ENCODE results near the gene ALDH2.
"Not testable (repeated sequence)": the region's sequence is repeated elsewhere in the genome, so short reads cannot be mapped to it uniquely, and the experiment has no call there.

ALDH2 gene

DNA sequence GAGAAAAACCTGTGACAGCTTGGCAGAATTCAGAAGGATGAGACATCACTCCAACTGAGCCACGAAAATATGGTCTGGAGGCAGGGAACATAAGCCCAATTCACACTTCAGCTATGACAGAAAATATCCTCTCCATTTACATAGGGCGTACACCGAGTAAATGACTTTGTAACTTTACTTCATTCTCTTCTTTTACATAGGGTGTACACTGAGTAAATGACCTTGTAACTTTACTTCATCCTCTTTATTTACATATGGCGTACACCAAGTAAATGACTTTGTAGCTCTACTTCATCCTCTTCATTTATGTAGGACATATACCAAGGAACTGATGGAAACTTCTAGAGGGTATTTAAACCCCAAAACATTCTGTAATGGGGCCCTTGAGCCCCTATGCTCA, 61.2 kb downstream of the ALDH2 start:
- H3K4me1 ChIP-seq (ENCODE audit: control insufficient read depth, insufficient read depth, low read length): no peaks in the 10 kb centered on the region
- no peak overlapping the region for H3K9ac ChIP-seq (ENCODE audit: low read length)
- H3K27me3 ChIP-seq (ENCODE audit: control insufficient read depth, insufficient read depth, low read length): no peaks in the 10 kb centered on the region
- no peak overlapping the region for H3K27ac ChIP-seq (ENCODE audit: low read depth, low read length)
- H3K9me3 ChIP-seq (ENCODE audit: control insufficient read depth, insufficient read depth, low read depth, low read length): peaks cover 5% of the 10 kb centered on the region; the same call in 1 of the 2 replicates
- no peaks in the 10 kb centered on the region for H3K36me3 ChIP-seq (ENCODE audit: control insufficient read depth, insufficient read depth, low read length)
- H3K4me3 ChIP-seq (ENCODE audit: low read depth, low read length): no peak overlapping the region

DNA sequence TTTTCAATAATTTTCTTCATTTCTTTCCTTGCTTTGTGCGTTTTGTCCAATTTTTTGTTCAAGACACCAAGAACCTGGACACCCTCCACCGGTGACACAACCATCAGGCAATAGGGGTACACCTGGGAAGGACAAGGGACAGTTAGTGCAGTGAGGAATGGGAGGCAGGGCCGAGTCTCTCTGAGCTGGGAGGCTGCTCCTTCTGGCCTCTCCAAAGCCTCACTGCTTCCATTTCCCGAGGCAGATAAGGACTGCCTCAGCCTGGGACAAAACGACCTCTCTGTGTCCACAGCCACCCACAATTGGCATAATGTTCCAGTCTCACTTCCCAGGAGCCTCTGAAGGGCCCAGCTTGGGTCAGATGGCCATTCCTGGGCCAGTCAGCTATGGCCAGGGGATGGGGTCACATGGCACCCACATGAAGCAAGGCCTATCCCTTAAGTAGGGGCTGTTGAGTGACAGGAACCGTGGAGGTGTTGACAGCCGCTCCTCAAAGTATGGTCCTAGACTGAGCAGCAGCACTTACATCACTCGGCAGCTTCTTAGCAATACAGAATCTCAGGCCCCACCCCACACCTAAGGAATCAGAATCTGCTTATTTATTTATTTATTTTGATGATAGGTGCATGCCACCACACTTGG, 61.7 kb downstream of the ALDH2 start:
- no peaks in the 10 kb centered on the region for H3K36me3 ChIP-seq (ENCODE audit: control insufficient read depth, insufficient read depth, low read length)
- no peak overlapping the region for H3K27ac ChIP-seq (ENCODE audit: low read depth, low read length)
- no peaks in the 10 kb centered on the region for H3K4me1 ChIP-seq (ENCODE audit: control insufficient read depth, insufficient read depth, low read length)
- no peak overlapping the region for H3K4me3 ChIP-seq (ENCODE audit: low read depth, low read length)
- H3K9ac ChIP-seq (ENCODE audit: low read length): no peak overlapping the region
- H3K9me3 ChIP-seq (ENCODE audit: control insufficient read depth, insufficient read depth, low read depth, low read length): peaks cover 5% of the 10 kb centered on the region; the same call in 1 of the 2 replicates
- no peaks in the 10 kb centered on the region for H3K27me3 ChIP-seq (ENCODE audit: control insufficient read depth, insufficient read depth, low read length)

DNA sequence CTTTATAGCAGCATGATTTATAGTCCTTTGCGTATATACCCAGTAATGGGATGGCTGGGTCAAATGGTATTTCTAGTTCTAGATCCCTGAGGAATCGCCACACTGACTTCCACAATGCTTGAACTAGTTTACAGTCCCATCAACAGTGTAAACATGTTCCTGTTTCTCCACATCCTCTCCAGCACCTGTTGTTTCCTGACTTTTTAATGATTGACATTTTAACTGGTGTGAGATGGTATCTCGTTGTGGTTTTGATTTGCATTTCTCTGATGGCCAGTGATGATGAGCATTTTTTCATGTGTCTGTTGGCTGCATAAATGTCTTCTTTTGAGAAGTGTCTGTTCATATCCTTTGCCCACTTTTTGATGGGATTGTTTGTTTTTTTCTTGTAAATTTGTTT, 62.9 kb downstream of the ALDH2 start:
- not testable (repeated sequence) for H3K27me3 ChIP-seq (ENCODE audit: control insufficient read depth, insufficient read depth, low read length); H3K36me3 ChIP-seq (ENCODE audit: control insufficient read depth, insufficient read depth, low read length); H3K9ac ChIP-seq (ENCODE audit: low read length); H3K4me1 ChIP-seq (ENCODE audit: control insufficient read depth, insufficient read depth, low read length); H3K27ac ChIP-seq (ENCODE audit: low read depth, low read length); H3K9me3 ChIP-seq (ENCODE audit: control insufficient read depth, insufficient read depth, low read depth, low read length); H3K4me3 ChIP-seq (ENCODE audit: low read depth, low read length)

DNA sequence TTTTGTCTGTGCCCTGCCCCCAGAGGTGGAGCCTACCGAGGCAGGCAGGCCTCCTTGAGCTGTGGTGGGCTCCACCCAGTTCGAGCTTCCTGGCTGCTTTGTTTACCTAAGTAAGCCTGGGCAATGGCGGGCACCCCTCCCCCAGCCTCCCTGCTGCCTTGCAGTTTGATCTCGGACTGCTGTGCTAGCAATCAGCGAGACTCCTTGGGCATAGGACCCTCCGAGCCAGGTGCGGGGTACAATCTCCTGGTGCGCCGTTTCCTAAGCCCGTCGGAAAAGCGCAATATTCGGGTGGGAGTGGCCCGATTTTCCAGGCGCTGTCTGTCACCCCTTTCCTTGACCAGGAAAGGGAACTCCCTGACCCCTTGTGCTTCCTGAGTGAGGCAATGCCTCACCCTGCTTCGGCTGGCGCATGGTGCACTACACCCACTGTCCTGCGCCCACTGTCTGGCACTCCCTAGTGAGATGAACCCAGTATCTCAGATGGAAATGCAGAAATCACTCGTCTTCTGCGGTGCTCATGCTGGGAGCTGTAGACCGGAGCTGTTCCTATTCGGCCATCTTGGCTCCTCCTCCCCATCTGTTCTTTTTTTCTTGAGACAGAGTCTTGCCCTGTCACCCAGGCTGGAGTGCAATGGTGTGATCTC, 68.1 kb downstream of the ALDH2 start:
- H3K27ac ChIP-seq (ENCODE audit: low read depth, low read length): peak overlapping the region; percentile 60; the same call in 1 of the 2 replicates
- not testable (repeated sequence) for H3K9me3 ChIP-seq (ENCODE audit: control insufficient read depth, insufficient read depth, low read depth, low read length); H3K27me3 ChIP-seq (ENCODE audit: control insufficient read depth, insufficient read depth, low read length); H3K4me1 ChIP-seq (ENCODE audit: control insufficient read depth, insufficient read depth, low read length); H3K36me3 ChIP-seq (ENCODE audit: control insufficient read depth, insufficient read depth, low read length)
- peak overlapping the region; percentile 59 for H3K4me3 ChIP-seq (ENCODE audit: low read depth, low read length)
- peak overlapping the region; percentile 74 for H3K9ac ChIP-seq (ENCODE audit: low read length)

DNA sequence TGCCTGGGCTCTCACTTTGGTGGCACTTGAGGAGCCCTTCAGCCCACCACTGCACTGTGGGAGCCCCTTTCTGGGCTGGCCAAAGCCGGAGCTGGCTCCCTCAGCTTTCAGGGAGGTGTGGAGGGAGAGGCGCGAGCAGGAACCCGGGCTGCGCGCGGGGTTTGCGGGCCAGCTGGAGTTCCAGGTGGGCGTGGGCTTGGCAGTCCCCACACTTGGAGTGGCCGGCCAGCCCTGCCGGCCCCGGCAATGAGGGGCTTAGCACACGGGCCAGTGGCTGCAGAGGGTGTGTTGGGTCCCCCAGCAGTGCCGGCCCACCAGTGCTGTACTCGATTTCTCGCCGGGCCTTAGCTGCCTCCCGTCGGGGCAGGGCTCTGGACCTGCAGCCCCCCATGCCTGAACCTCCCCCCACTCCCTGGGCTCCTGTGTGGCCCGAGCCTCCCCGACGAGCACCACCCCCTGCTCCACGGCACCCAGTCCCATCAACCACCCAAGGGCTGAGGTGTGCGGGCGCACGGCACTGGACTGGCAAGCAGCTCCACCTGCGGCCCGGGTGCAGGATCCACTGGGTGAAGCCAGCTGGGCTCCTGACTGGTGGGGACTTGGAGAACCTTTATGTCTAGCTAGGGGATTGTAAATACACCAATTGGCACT, 68.9 kb downstream of the ALDH2 start:
- H3K27me3 ChIP-seq (ENCODE audit: control insufficient read depth, insufficient read depth, low read length); H3K9me3 ChIP-seq (ENCODE audit: control insufficient read depth, insufficient read depth, low read depth, low read length); H3K4me1 ChIP-seq (ENCODE audit: control insufficient read depth, insufficient read depth, low read length): not testable (repeated sequence)
- peak overlapping the region; percentile 59; the same call in 1 of the 2 replicates for H3K4me3 ChIP-seq (ENCODE audit: low read depth, low read length)
- H3K27ac ChIP-seq (ENCODE audit: low read depth, low read length): peak overlapping the region; percentile 60; the same call in 1 of the 2 replicates
- peaks cover 14% of the 10 kb centered on the region for H3K36me3 ChIP-seq (ENCODE audit: control insufficient read depth, insufficient read depth, low read length)
- peak overlapping the region; percentile 74 for H3K9ac ChIP-seq (ENCODE audit: low read length)

DNA sequence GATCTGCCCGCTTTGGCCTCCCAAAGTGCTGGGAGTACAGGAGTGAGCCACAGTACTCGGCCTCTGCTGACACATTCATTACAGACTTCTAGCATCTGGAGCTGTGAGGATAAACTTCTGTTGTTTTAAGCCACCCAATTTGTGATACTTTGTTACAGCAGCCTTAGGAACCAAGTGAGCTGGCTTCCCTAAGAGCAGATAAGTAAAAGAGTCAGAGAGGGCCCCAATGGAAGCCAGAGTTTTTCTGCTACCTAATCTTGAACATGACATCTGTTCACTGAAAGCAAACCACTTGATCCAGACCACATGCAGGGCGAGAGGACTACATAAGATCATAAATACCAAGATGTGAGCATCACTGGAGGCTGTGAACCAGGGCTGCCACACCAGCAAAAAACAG, 71.6 kb downstream of the ALDH2 start:
- Histone ChIP-seq H3K4me3 (ENCODE audit: low read depth, low read length) (no peak overlapping the region), H3K9me3 (ENCODE audit: control insufficient read depth, insufficient read depth, low read depth, low read length) (no peaks in the 10 kb centered on the region), H3K4me1 (ENCODE audit: control insufficient read depth, insufficient read depth, low read length) (peaks cover 7% of the 10 kb centered on the region; the same call in 1 of the 2 replicates), H3K27ac (ENCODE audit: low read depth, low read length) (no peak overlapping the region), H3K27me3 (ENCODE audit: control insufficient read depth, insufficient read depth, low read length) (no peaks in the 10 kb centered on the region), H3K36me3 (ENCODE audit: control insufficient read depth, insufficient read depth, low read length) (peaks cover 14% of the 10 kb centered on the region), H3K9ac (ENCODE audit: low read length) (no peak overlapping the region)

DNA sequence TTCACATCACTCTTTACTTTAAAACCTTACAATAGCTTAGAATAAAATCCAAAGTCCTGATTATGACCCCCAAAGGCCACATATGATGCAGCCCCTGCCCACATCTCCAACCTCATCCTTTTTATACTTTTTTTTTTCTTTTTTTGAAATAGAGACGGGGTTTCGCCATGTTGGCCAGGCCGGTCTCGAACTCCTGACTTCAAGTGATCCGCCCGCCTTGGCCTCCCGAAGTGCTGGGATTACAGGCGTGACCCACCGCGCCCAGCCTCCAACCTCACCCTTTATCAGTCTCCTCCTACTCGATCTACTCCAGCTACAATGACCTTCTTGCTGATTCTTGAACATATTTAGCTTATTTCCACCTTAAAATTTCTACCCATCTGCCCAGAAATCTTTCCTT, 74.1 kb downstream of the ALDH2 start:
- peak overlapping the region; percentile 98; the same call in 1 of the 2 replicates for H3K27ac ChIP-seq (ENCODE audit: low read depth, low read length)
- no peaks in the 10 kb centered on the region for H3K27me3 ChIP-seq (ENCODE audit: control insufficient read depth, insufficient read depth, low read length)
- H3K4me3 ChIP-seq (ENCODE audit: low read depth, low read length): peak overlapping the region; percentile 97

DNA sequence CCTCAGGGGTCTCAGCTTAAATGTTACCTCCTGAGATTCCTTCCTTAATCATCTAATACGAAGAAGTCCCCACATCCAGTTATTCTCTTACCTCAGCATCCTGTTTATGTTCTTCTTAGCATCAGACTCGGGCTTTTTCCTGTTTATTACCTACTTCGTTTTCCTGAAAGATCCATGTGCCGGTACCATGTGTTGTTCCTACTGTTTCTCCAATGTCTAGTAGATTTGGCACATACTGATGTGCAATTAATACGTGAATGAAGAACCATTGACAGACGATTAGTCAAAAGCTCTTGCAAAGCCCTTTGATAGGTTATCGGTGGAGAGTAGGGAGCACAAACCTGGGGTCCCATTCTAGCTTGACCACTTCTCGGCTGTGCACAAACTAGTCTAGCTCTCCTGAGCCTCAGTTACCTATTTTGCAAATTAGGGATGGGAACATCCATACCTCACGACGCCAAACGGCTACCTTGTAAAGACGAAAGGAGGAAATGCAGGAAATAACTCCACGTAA, 74.6 kb downstream of the ALDH2 start:
- H3K9ac ChIP-seq (ENCODE audit: low read length): peak overlapping the region; percentile 99
- H3K9me3 ChIP-seq (ENCODE audit: control insufficient read depth, insufficient read depth, low read depth, low read length): no peaks in the 10 kb centered on the region
- no peaks in the 10 kb centered on the region for H3K4me1 ChIP-seq (ENCODE audit: control insufficient read depth, insufficient read depth, low read length)
- H3K4me3 ChIP-seq (ENCODE audit: low read depth, low read length): peak overlapping the region; percentile 97
- H3K27me3 ChIP-seq (ENCODE audit: control insufficient read depth, insufficient read depth, low read length): no peaks in the 10 kb centered on the region
- H3K27ac ChIP-seq (ENCODE audit: low read depth, low read length): peak overlapping the region; percentile 98
- peaks cover 29% of the 10 kb centered on the region for H3K36me3 ChIP-seq (ENCODE audit: control insufficient read depth, insufficient read depth, low read length)

More for the DNA sequence above, 74.1 kb downstream of the ALDH2 start:
- Histone ChIP-seq H3K36me3 (ENCODE audit: control insufficient read depth, insufficient read depth, low read length) (peaks cover 24% of the 10 kb centered on the region), H3K9ac (ENCODE audit: low read length) (peak overlapping the region; percentile 99), H3K4me1 (ENCODE audit: control insufficient read depth, insufficient read depth, low read length) (no peaks in the 10 kb centered on the region), H3K9me3 (ENCODE audit: control insufficient read depth, insufficient read depth, low read depth, low read length) (no peaks in the 10 kb centered on the region)

DNA sequence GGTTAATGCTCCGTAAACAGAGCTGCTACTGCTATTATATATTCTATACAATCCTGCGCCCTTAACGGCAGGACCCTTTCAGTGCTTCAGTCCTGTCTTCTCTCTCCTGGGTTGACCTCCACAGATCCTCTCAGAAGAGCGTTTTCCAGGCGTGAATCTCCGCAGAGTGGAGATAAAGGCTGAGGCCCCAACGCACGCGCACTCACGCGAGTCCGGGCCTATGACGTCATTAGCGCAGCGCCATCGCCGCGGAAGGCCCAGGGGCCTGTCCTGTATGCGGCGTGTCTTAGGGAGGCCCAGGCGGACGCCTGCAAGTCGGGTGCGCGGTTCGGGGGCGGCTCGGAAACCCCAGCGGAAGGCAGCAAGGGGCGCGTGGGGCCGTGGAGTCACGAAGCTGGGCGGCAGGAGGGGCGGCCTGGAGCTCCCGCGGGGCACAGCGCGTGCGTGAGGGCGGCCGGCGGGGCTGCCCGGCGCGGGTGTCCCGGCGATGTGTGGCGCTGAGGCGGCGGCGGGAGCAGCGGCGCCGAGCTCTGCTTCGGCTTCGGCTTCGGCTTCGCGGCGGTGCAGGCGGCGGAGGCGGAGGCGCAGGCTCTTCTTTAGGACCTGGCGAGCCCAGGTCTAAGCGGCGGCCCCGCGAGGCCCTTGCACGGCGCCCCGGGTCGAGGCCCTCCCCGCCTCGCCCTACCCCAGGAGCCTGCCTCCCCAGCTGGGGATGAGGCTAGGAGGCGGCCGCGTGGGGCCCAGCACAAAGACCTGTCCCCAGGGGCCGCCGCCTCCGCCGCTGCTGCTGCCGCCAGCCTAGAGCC, 75.2 kb downstream of the ALDH2 start, which contains the start of gene MAPKAPK5:
MAPKAPK5 (plus strand) TSS at position 479 of the 806 bp plus-strand sequence. CDS start 506 bp downstream, outside the sequence.
- Histone ChIP-seq H3K4me3 (ENCODE audit: low read depth, low read length) (peak within 1 kb of the TSS; percentile 97), H3K4me1 (ENCODE audit: control insufficient read depth, insufficient read depth, low read length) (no peaks in the 10 kb centered on the region), H3K36me3 (ENCODE audit: control insufficient read depth, insufficient read depth, low read length) (peaks cover 29% of the 10 kb centered on the region), H3K9ac (ENCODE audit: low read length) (peak within 1 kb of the TSS; percentile 99), H3K9me3 (ENCODE audit: control insufficient read depth, insufficient read depth, low read depth, low read length) (no peaks in the 10 kb centered on the region), H3K27me3 (ENCODE audit: control insufficient read depth, insufficient read depth, low read length) (no peaks in the 10 kb centered on the region), H3K27ac (ENCODE audit: low read depth, low read length) (peak within 1 kb of the TSS; percentile 98)

DNA sequence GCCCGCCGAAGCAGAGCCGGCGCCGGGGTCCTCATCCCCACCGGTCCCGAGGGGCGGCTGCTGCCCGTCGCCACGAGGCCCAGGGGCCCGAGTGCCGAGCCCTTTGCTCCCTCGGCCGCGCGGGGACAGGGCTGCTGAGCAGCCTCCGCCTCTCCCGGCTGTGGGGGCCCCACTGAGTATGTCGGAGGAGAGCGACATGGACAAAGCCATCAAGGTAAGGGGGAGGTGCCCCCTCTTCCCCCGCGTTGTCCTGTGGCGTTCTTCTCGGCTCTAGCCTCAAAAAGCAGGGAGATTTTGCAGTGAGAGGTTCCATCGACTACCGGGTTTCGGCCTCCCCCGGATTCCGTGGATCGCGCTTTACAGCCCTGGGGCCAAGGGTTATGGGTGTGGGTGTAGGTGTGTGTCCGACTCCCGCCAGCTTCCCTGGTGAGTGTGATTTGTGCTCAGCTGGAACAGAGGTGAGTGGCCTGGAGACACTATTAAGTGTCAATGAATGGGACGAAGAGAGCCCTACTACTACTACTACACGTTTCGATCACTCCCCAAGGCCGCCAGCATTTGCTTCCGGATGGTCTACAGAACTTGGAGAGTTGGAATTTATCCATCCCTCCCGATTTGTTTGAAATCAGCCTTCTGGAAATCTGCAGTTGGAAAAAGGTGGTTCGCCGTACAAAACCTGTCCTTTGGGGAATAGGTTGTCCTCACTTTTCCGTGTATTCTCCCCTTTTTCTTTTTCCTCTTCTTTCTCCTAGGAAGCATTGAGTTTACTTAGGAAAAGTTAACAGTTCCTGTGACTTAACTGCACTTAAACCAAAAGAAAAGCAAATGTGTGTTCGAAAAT, 76.0 kb downstream of the ALDH2 start:
- Histone ChIP-seq H3K4me1 (ENCODE audit: control insufficient read depth, insufficient read depth, low read length) (no peaks in the 10 kb centered on the region), H3K27me3 (ENCODE audit: control insufficient read depth, insufficient read depth, low read length) (no peaks in the 10 kb centered on the region), H3K36me3 (ENCODE audit: control insufficient read depth, insufficient read depth, low read length) (peaks cover 32% of the 10 kb centered on the region), H3K4me3 (ENCODE audit: low read depth, low read length) (peak overlapping the region; percentile 97), H3K9ac (ENCODE audit: low read length) (peak overlapping the region; percentile 99), H3K9me3 (ENCODE audit: control insufficient read depth, insufficient read depth, low read depth, low read length) (no peaks in the 10 kb centered on the region), H3K27ac (ENCODE audit: low read depth, low read length) (peak overlapping the region; percentile 98)

Measured in HUES6 (cell line).